SH-SY5Y (cell line): ENCODE measurements around the gene DNAJB8.
A peak's percentile ranks its signal among the peaks of the same experiment; 100 is the strongest.

Experiments
- GATA2 ChIP-seq: IDR thresholded peaks from 2 replicates; pipeline ENCODE4 v1.6.1; 2011; ENCODE audit warnings: mild to moderate bottlenecking, low read depth, low read length
- GATA3 ChIP-seq: IDR thresholded peaks from 2 replicates; pipeline ENCODE4 v1.6.1; 2011; ENCODE audit warnings: low read depth, mild to moderate bottlenecking, low read length, moderate library complexity

DNAJB8 gene

DNA sequence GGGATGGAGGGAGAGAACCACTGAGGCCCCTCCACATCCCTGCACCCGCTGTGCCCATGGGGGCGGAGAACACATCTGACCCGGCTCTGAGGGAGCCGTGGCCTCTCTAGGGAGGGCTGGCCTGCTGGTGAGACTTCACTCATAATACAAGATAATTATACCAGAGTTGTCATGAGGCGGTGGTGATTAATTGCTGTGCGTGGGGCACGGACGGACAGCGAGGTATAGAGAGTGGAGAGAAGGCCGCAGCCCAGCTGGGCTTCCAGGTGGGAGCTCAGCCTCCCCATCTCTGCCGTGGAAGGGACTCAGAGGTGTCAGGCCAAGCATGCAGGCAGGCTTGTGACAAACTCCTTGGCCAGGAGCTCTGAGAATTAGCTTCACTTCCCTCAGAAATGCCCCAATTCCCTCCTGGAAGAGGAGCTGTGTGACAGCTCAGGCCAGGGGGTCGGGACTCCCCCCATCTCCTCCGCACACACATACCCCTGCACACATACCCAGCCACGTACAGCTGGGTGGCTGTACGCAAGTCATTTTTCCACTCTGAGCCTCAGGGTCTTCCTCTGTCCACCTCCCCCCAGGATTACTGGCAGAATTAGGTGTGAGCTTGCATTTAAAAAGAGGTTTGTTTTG lies 32.3 kb upstream of the DNAJB8 start:
- no peak for TF ChIP-seq GATA2
- no peak for TF ChIP-seq GATA3

DNA sequence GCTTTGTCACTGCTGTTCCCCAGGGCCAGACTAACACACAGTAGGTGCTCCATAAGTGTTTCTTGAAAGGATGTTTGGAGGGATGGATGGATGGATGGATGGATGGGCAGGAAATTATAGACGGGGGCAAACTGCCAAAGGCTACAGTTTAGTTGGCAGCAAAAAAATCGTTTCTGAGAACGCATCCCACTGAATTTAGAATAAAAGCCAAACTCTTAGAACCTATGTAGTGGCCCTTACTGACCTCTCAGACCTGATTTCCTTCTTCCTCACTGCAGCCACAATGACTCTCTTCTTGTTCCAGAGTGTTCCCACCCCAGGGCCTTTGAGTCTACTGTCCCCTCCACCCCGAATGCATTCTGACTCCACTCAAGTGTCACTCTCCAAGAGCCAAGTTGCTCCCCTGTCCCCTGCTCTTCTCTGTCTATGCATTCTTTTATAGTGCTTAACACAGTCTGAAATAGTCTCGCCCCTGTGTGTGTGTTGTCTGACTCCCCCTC lies 31.5 kb upstream of the DNAJB8 start:
- no peak for TF ChIP-seq GATA3
- no peak for TF ChIP-seq GATA2

DNA sequence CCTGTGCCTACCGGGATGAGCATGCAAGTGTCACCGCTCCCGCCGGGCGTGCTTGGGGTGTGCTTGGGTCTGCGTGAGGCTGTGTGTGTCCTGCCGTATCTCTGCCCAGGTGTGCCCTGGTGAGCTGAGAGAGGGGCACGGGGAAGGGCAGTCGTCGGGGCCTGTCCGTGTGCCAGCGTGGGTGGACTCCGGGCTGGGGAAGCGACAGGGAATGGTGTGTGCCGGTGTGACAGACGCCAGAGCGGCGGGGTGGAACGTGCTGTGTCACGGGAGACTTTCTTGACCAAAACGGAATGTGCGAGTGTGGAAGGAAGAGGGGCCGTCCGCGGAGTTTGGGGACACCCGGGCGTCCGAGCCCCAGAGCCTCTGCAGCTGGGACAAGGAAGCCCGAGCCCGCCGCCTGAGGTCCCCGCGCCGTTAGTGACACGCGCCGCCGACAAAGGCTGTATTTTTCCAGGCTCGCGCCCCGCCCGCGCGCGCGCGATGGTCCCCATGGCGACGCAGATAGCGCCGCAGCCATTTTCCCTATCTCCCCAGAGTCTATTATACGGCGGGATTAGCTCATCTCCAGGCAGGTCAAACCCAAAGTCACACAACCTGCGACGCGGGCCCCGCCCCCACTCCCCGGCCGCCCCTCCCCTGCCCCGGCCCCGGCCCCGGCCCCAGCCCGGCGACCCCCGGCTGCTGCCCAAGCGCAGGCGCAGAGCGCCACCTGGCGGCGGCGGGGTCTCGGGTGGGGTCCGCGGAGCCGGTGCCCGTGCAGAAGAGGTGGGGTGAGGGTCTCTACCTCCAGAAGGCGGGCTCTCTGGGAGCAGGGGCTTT lies 30.8 kb upstream of the DNAJB8 start:
- TF ChIP-seq GATA2: peak; percentile 98
- TF ChIP-seq GATA3: peak; percentile 44; the same call in 1 of the 2 replicates

DNA sequence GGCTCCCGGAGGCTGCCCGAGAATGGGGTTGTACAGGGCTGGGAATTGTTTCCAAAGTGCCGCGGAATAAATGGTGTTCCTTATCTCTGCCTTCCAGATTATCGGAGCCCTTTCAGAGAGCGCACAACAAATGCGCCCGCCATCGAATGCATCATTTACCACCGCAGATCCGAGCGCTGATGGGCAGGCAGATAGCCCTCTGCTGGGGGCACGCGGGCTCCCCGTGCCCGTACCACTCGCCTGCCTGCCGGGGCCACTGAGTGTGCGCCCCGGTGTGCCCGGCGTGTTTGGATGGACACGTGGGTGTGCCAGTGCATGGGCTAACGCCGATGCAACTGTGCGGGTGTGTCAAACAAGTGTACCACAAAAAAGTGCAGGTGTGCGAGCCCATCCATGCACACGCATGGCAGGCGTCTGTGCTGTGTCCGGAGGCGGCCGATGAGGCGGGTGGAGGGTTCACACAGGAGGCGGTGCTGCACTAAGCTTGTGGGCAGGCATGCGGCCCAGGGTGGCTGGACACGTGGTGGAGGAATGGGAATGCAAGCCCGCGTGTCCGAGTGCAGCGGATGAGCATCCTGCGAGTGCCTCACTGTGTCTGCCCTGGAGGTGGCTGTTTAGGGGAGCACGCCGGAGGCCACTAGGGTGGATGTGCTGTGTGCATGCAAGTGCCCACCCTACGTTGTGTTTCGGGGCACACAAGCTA lies 30.1 kb upstream of the DNAJB8 start:
- TF ChIP-seq GATA3 (peak; percentile 93), GATA2 (peak; percentile 99)

DNA sequence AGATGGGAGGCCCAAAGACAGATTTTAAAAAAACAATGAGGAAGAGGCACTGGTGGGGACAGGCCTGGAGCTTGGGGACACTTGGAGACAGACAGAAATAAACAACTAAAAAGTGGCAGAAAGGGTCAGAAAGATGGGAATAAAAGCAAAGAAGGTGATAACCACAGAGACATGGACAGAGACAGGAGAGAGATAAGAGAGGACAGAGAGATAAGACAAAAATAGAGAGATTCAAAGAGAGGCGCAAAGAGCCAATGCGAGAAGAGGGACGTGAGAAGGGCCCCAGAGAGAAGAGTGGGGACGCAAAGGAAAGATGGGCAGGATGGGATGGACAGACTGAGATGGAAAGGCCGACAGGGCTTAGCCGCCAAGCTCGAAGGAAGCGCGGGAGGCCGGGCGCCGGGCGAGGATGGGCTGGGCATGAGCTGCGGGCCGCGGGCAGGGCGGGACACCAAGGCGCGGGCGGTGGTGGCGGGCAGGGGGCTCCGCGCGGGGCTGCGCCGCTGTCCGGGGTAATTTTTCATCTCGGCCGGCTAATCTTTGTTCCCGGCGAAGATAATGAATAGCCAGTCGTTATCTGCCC lies 29.4 kb upstream of the DNAJB8 start:
- TF ChIP-seq GATA3: no peak
- no peak for TF ChIP-seq GATA2

DNA sequence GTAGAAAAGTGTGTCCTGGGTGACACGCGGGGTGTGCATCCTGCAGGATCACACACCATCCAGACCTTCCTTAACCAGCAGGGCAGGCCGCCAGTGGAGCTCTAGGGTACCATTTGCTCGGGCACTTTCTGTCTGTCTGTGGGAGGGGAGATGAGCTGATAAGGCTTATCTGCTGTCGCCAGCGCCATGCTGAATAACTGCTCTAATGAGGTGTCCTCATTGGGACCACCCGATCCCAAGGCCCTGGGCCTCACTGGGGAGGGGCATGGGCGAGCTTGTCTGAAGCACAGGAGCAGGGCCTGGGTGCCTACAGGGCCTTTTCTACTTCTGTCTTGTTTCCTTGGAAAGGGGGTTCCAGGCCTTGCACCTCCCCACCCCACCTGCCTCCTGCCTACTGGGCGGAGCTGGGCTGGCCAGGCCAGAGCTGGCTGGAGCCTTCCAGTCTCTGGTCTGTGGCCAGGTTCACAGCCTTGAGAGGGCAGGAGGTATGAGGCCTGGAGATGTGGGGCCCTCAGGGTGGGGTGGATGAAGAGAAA lies 28.8 kb upstream of the DNAJB8 start:
- peak; percentile 99 for TF ChIP-seq GATA3
- peak; percentile 100 for TF ChIP-seq GATA2

DNA sequence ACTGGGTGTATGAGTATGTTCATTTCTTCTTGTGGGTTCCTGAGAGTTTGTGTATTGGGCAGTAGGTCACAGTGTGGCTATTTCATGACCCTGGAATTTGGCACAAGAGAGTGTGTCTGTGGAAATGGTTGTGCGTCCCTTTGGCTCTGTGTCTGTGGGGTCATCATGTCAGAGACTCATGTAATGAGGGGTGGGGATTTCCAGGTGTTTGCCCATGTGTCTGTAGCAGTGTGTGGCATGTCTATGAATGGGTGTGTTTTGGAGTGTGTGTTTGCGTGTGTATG lies 27.6 kb upstream of the DNAJB8 start:
- TF ChIP-seq GATA3 (no peak), GATA2 (no peak)

DNA sequence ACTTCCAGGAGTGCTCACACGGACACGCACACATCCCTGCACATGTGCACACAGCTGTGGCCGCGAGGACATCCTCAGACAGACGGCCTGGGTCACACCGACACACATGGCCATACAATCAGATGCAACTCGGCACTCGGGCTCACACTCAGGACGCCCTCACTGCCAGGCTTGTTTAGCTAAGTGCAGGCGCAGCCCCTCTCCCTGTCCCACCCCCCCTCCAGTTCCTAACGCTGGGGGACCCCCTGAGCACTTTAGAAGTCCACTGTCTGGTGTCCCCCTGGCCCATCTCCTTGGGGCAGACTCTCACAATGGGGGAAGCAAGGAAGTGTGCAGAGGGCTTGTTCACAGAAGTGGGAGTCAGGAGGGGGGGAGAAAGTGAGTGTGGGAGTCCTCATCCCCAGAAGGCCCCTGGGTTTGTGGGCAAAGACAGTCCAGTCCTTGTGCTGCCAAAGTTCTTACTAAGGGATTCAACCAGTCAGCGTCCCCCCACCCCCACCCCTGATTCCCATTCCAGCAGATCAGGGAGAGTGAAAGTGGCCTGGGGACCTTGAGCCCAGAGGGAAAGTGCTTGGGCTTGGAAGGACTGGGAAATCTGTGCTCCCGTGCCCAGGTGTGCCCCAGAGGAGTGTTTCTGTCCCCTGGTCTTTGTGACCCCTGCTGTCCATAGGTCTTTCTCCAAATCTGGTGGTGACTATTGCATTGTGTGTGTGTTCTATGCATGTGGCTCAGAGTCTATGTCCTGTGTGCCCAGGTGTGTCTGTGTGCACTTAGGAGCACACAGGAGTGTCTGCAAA lies 27.1 kb upstream of the DNAJB8 start:
- TF ChIP-seq GATA2 (0 out of 2 replicates have a peak, but pooled peaks have one; percentile 10), GATA3 (no peak)

DNA sequence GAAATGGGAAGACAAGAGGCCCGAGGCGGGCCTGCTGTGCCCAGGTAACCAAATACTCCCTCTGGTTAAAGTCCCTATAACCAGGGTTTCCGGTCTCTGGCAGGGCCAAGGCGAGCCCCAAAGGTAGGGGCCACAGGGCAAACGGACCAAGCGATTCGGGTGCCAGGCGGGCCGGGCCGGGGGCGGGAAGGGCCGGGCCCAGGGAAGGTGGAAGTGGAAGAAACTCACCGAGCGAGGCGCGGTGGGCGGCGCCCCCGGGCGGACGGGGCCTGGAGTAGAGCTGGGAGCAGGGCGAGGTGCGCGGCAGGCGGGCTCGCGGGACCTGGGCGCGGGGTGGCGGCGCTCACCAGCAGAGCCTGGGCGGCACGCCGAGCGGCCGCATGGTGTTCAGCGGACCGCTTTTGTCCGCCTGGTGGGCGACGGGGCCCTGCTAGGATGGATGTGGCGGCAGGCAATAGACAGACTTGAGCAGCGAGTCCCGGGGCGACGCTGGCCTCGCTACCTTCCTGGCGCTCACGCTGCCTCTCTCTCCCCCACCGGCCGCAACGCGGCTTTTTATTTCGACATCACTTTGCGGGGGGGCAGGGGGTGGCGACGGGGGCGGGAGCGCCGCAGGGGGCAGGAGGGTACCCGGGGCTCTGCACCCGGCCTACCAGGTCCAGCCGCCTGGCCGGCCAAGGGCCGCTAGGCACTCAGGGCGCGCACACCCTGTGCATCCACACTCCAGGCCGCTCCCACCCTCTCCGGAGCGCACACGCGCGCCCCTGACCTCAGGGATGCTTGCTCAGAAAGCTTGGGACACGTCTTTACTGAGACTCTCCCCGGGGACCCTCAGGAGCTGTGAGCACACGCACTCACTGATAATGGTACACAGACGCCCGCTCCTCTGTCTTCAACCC lies 26.2 kb upstream of the DNAJB8 start, which contains the start of gene GATA2:
Gene GATA2, minus strand, starts transcription at position 531 of the 899 bp plus-strand sequence. CDS start 6,170 bp downstream, outside the sequence.
- TF ChIP-seq GATA2 (no peak), GATA3 (no peak)

DNA sequence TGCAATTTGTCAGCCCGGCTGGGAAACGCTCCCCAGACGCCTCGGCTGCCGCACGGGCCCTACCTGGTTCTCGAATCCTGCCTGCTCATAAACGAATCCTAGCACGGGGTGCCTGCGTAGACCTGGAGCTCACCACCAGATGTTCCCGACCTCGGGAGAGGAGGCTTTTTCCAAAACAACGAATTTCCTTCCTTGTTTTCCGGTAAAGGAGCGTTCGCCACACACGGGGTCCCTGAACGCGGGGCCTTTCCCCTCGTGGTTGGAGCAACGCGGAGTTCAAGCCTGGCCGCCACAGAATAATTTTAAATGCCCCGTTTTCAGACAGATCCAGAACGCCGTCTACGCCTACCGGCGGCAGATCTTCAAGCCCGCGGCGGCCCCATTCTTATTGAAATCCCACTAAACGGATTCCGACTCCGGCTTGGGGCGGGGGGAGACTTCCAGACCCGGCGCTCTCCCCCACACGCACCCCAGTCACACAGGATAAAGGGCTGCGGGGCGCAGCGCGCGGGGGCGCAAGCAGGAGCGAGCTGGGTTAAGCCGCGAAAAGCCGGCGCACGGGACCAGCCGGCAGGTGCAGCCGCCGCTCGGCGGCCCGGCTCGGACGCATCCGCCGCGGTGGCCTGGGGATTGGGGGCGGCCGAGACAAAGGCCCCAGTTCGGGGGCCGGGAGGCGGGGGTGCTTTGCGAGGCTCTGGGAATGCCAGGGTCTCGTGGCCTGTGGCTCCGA lies 25.4 kb upstream of the DNAJB8 start:
- no peak for TF ChIP-seq GATA2
- no peak for TF ChIP-seq GATA3

DNA sequence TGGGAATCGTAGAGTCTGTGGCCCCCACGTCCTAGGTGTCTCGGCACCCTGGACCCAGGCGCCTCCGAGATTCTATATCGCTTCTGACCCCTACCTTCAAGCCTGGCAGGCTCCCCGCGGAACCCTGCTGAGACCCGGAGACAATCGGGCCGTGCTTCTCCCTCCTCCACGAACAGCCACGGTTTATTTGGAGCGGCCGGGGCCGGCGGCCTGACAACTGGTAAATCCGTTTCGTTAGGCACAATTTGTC lies 24.9 kb upstream of the DNAJB8 start:
- TF ChIP-seq GATA3: no peak
- no peak for TF ChIP-seq GATA2
